HEK293T (cell line): ENCODE data around the gene INPP5A.

Experiments
- CTCF ChIA-PET: fragments of 350-600 bp; formaldehyde crosslinking; extraction: SDS; loops from one replicate; lab custom pipeline; 2021; ENCODE audit warnings: antibody characterized with exemption, inconsistent platforms; lab: Yijun Ruan, JAX
- POLR2A ChIA-PET: fragments of 350-600 bp; formaldehyde crosslinking; extraction: SDS; loops from one replicate; lab custom pipeline; 2020; ENCODE audit warnings: antibody characterized with exemption, inconsistent platforms; lab: Yijun Ruan, JAX
- DNase-seq: peaks from one replicate; pipeline ENCODE4 v3.0.0; 2012; ENCODE audit warnings: mixed read lengths; ENCODE audit errors: extremely low spot score
- ARNT ChIP-seq: fragments of 450-650 bp; IDR thresholded peaks from 2 replicates; pipeline ENCODE4 v1.6.1; 2017; ENCODE audit warnings: mild to moderate bottlenecking
- BHLHE40 ChIP-seq: fragments of 450-650 bp; IDR thresholded peaks from 2 replicates; pipeline ENCODE4 v1.6.1; 2016; ENCODE audit warnings: mild to moderate bottlenecking, moderate library complexity, borderline replicate concordance
- CTBP1 ChIP-seq: fragments of 450-650 bp; IDR thresholded peaks from 2 replicates; pipeline ENCODE4 v1.6.1; 2016; ENCODE audit warnings: borderline replicate concordance
- ELF4 ChIP-seq: fragments of 450-650 bp; IDR thresholded peaks from 2 replicates; pipeline ENCODE4 v1.6.1; 2017; ENCODE audit warnings: antibody characterized with exemption
- FOXA1 ChIP-seq: fragments of 450-650 bp; IDR thresholded peaks from 2 replicates; pipeline ENCODE4 v1.6.1; 2016; ENCODE audit warnings: mild to moderate bottlenecking
- FOXK2 ChIP-seq: fragments of 450-650 bp; IDR thresholded peaks from 2 replicates; pipeline ENCODE4 v1.6.1; 2016; ENCODE audit warnings: mild to moderate bottlenecking
- FOXM1 ChIP-seq: fragments of 450-650 bp; IDR thresholded peaks from 2 replicates; pipeline ENCODE4 v1.6.1; 2017; ENCODE audit warnings: mild to moderate bottlenecking, borderline replicate concordance
- HDGF ChIP-seq: fragments of 450-650 bp; IDR thresholded peaks from 2 replicates; pipeline ENCODE4 v1.6.1; 2017; ENCODE audit warnings: antibody characterized with exemption, borderline replicate concordance
- L3MBTL2 ChIP-seq: fragments of 450-650 bp; conservative IDR thresholded peaks from 2 replicates; pipeline ENCODE4 v1.6.1; 2016; ENCODE audit warnings: mild to moderate bottlenecking
- LEF1 ChIP-seq: fragments of 450-650 bp; IDR thresholded peaks from 2 replicates; pipeline ENCODE4 v1.6.1; 2017; ENCODE audit warnings: mild to moderate bottlenecking, borderline replicate concordance
- NFRKB ChIP-seq: fragments of 450-650 bp; IDR thresholded peaks from 2 replicates; pipeline ENCODE4 v1.6.1; 2016; ENCODE audit warnings: mild to moderate bottlenecking, moderate library complexity
- SP1 ChIP-seq: fragments of 450-650 bp; IDR thresholded peaks from 2 replicates; pipeline ENCODE4 v1.6.1; 2017
- SUZ12 ChIP-seq: fragments of 450-650 bp; IDR thresholded peaks from 2 replicates; pipeline ENCODE4 v1.6.1; 2016; ENCODE audit warnings: mild to moderate bottlenecking
- TARDBP ChIP-seq: fragments of 450-650 bp; IDR thresholded peaks from 2 replicates; pipeline ENCODE4 v1.6.1; 2016
- ZNF384 ChIP-seq: fragments of 450-650 bp; IDR thresholded peaks from 2 replicates; pipeline ENCODE4 v1.6.1; 2016
- TF ChIP-seq, protein P1 (sequence below): fragments of 450-650 bp; IDR thresholded peaks from 2 replicates; pipeline ENCODE4 v1.6.1; 2016

Gene INPP5A

DNA sequence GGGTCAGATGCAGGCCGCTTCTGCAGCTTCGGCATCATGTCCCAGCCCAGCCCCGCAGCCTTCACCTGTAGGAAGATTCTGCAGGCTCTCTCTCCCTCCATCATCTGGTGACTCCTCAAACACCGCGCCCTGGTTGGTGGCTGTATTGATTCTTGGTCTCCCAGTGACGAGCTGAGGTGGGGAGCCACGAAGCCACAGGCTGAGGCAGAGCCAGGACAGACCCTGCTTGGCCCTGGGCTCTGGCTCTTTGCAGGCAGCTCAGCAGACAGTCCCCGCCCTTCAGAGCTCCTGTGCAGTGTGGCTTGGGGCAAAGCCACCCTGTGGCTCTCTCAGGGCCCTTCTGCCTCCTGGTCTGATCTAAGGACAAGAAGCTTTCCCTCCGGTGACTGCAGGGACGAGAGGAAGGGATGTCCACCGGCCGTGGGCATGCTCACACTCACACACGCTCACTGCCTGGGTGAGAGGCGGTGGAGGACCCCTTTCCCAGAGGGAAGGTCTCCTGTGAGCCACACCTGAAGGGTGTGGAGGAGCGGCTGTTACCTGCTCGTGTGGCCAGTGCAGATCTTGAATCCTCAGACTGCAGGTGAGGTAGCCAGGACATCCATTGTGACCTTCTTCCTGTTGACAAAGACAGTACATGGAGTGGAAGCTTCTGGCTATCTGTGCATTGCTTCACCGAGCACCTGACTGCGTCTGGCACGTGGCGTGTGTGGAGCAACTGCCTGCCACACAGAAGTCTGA, 79.6 kb downstream of the INPP5A start:
- POLR2A ChIA-PET: no interaction called here
- CTCF ChIA-PET: no interaction called here
- no peak for DNase-seq
- no peak for TF ChIP-seq SP1
- no peak for TF ChIP-seq HDGF
- TF ChIP-seq FOXK2: no peak
- no peak for TF ChIP-seq BHLHE40
- no peak for TF ChIP-seq ZNF384
- no peak for TF ChIP-seq NFRKB
- TF ChIP-seq L3MBTL2: no peak
- no peak for TF ChIP-seq FOXA1
- TF ChIP-seq ELF4: no peak
- TF ChIP-seq SUZ12: no peak
- TF ChIP-seq CTBP1: no peak
- TF ChIP-seq ARNT: no peak
- TF ChIP-seq TARDBP: no peak
- TF ChIP-seq FOXM1: no peak
- TF ChIP-seq, protein P1, sequence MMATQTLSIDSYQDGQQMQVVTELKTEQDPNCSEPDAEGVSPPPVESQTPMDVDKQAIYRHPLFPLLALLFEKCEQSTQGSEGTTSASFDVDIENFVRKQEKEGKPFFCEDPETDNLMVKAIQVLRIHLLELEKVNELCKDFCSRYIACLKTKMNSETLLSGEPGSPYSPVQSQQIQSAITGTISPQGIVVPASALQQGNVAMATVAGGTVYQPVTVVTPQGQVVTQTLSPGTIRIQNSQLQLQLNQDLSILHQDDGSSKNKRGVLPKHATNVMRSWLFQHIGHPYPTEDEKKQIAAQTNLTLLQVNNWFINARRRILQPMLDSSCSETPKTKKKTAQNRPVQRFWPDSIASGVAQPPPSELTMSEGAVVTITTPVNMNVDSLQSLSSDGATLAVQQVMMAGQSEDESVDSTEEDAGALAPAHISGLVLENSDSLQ: no peak
- no peak for TF ChIP-seq LEF1

- ChIA-PET POLR2A (no interaction called here), CTCF (interaction anchor here (0.6 kb wide), 1 partner anchor 35 kb away, joined by 3 read pairs; no protein-coding TSS in a partner anchor)
- DNase-seq: no peak
- TF ChIP-seq, protein P1: no peak
- TF ChIP-seq TARDBP (no peak), ZNF384 (no peak), LEF1 (no peak), CTBP1 (no peak)
These were observed 80.1 kb downstream of the INPP5A start for GRCh38 chr10:132617737-132618052.

GRCh38 chr10:132618158-132618919, 80.8 kb downstream of the INPP5A start:
- TF ChIP-seq HDGF (no peak), ELF4 (no peak), LEF1 (no peak), FOXK2 (no peak), SUZ12 (no peak), NFRKB (no peak), FOXA1 (no peak), L3MBTL2 (no peak), ZNF384 (no peak), CTBP1 (no peak), FOXM1 (no peak), TARDBP (no peak)
- TF ChIP-seq, protein P1: no peak
- ChIA-PET CTCF (interaction anchor here (0.6 kb wide), 1 partner anchor 34 kb away, joined by 3 read pairs; no protein-coding TSS in a partner anchor), POLR2A (no interaction called here)
- DNase-seq: no peak

GRCh38 chr10:132619927-132620326, 82.3 kb downstream of the INPP5A start:
- CTCF ChIA-PET: no interaction called here
- POLR2A ChIA-PET: no interaction called here
- no peak for TF ChIP-seq FOXK2
- no peak for TF ChIP-seq HDGF
- TF ChIP-seq NFRKB: no peak
- TF ChIP-seq, protein P1: no peak
- TF ChIP-seq TARDBP: no peak
- no peak for TF ChIP-seq ZNF384
- TF ChIP-seq FOXM1: no peak
- no peak for TF ChIP-seq BHLHE40
- TF ChIP-seq FOXA1: no peak
- TF ChIP-seq LEF1: no peak
- TF ChIP-seq ARNT: no peak
- no peak for TF ChIP-seq SP1
- no peak for TF ChIP-seq L3MBTL2
- TF ChIP-seq ELF4: no peak
- no peak for TF ChIP-seq SUZ12
- no peak for DNase-seq

DNA sequence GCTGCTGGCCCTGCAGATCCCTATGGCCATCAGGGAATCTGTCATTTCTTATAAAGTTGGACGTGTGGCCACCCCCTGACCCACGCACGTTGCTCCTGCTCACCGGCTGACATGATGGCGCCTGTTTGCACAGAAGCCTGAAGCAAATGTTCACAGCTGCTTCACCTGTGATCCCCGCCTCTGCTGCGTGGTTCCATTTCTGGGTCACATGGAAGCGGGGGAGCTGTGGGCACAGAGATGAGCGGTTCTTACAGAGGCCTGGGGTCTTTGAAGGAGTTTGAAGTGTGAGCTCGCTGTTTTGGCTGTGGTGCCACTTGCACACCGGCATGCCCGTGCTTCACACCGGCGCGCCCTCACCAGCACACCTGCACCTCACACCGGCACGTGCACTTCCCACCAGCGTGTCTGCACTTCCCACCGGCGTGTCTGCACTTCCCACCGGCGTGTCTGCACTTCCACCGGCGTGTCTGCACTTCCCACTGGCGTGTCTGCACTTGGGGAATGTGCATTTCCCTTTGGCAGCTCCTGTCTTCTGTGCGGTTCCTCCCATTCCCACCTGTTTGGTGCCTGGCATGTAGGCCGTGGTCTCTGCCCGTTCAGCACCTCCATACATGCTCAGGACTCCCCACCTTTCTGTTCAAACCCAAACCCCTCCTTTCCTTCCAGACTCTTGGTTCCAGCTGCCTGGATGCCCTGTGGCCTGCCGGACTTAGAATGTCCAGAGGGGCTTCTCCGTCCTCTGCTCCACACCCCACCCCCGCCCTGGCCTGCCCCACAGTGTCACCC, 86.7 kb downstream of the INPP5A start:
- ChIA-PET CTCF (no interaction called here), POLR2A (no interaction called here)
- no peak for DNase-seq
- no peak for TF ChIP-seq TARDBP
- TF ChIP-seq HDGF: no peak
- TF ChIP-seq LEF1: no peak
- TF ChIP-seq ZNF384: no peak
- TF ChIP-seq ELF4: no peak
- TF ChIP-seq FOXM1: no peak
- no peak for TF ChIP-seq ARNT
- TF ChIP-seq FOXK2: no peak
- no peak for TF ChIP-seq FOXA1
- TF ChIP-seq, protein P1: no peak
- TF ChIP-seq BHLHE40: no peak
